GM21619 (cell line): ENCODE measurements around the gene CBLB.
"Not testable (repeated sequence)": the region's sequence is repeated elsewhere in the genome, so short reads cannot be mapped to it uniquely, and the experiment has no call there.

Experiments
- ATAC-seq: cut with Tn5 transposase; IDR thresholded peaks from one replicate; pipeline ENCODE4 v1.9.1; 2021; ENCODE audit not compliant: unreplicated experiment

The CBLB gene

GRCh38 chr3:105823149-105823867 lies 45.5 kb downstream of the CBLB start:
- ATAC-seq: no peak

- no peak for ATAC-seq
Observed at GRCh38 chr3:105822171-105823123, 46.4 kb downstream of the CBLB start.

DNA sequence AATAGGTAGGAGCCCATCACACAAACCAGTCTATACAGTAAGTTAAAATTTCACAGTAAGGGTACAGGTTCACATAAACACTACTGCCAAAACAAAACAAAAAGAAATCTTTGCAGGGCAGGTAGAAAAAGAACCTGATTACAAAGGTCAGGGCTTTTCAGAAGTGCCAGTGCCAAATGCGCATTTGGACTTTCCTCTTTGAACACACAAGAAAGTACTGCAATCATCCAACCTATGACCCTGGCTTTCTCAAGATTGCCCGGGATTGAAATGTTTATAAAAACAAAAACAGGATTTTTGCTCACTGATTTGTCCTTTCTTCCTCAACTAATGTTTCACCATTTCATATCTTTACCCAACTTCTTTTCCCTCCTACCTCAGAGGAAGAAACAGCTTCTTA lies 47.4 kb downstream of the CBLB start:
- ATAC-seq: no peak

DNA sequence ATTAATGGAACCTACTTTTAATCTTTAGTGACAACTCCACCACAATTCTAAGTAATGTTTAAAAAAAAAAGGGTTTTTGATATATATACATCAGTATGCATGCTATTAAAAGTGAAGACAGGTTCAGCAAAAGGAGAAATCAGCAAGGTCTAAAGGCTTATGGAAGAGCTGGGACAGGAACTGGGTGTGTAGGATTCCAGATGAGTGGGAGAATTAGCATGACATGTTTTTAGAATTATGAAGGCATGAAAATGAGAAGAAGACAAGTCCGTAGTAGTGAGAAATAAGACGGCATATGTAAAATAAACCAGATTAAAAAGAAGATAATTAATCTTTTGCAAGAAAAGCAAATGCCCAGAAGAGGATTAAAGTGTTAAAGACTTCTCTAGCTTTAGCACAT lies 52.0 kb downstream of the CBLB start:
- no peak for ATAC-seq

DNA sequence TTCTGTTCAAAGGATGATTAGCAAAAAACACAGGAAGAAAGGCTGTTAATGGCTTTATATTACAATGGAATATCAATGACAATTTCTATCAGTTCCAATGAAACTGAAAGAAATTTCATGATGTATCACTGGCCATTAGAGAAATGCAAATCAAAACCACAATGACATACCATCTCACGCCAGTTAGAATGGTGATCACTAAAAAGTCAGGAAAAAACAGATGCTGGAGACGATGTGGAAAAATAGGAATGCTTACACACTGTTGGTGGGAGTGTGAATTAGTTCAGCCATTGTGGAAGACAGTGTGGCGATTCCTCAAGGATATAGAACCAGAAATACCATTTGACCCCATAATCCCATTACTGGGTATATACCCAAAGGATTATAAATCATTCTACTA lies 53.5 kb downstream of the CBLB start:
- ATAC-seq: not testable (repeated sequence)

GRCh38 chr3:105813710-105814109 lies 55.1 kb downstream of the CBLB start:
- no peak for ATAC-seq

DNA sequence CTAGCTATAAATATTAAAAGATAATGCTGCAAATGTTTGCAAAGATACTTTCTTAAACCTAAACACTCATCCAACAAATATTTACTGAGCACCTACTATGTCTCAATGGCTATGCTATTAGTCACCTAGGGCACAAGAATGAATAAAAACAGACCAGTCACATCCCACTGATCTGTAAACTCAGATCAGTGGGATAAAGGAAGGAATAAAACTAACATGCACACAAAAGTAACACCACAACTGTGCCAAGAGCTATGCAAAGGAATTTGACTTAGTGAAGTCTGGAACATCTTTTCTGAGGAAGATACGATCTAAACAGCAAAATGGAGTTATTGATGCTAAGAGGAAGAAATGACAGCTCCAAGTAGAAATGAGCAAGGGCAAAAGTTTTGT lies 56.6 kb downstream of the CBLB start:
- ATAC-seq: no peak

DNA sequence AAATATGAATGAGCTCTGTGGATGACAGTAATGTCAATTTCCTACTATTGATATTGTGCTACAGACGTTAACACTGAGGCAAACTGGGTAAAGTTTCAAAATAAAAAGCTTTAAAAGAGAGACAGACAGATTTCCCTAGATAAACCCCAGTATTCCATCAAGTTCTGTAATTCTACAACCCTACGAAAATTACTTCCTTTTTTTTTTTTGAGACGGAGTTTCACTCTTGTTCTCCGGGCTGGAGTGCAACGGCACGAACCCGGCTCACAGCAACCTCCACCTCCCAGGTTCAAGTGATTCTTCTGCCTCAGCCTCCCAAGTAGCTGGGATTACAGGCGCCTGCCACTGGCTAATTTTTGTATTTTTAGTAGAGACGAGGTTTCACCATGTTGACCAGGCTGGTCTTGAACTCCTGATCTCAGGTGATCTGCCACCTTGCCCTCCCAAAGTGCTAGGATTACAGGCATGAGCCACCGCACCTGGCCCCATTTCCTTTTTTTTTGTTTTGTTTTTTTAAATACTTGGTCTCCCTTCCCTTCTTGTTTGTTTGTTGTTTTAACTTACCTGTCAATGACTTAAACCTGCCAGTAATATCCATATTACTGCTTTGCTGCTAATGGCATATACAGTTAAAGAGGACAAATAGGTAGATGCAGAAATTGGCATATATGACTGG lies 57.2 kb downstream of the CBLB start:
- ATAC-seq: no peak

GRCh38 chr3:105809208-105809888 lies 59.5 kb downstream of the CBLB start:
- ATAC-seq: no peak

- ATAC-seq: no peak
Observed at GRCh38 chr3:105807701-105808100, 61.1 kb downstream of the CBLB start.

- ATAC-seq: no peak
Observed at GRCh38 chr3:105807146-105807545, 61.7 kb downstream of the CBLB start.

DNA sequence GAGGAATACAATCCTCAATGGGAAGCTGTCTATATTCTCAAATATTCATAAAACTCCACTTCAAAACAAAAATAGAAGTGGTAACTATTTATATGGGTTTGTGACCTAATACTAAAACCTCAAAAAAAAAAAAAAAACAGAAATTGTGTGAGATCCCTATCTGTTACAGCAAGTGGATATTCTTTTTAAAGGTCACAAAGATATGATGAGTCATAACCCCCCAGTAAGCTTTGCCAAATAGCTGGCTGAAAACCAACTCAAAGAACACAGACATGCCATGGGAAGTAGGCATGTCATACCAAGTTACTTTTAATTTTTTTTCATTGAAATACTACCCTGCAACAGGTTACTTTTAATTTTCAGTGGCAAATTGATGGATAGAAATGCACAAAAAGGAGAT lies 62.5 kb downstream of the CBLB start:
- ATAC-seq: no peak

DNA sequence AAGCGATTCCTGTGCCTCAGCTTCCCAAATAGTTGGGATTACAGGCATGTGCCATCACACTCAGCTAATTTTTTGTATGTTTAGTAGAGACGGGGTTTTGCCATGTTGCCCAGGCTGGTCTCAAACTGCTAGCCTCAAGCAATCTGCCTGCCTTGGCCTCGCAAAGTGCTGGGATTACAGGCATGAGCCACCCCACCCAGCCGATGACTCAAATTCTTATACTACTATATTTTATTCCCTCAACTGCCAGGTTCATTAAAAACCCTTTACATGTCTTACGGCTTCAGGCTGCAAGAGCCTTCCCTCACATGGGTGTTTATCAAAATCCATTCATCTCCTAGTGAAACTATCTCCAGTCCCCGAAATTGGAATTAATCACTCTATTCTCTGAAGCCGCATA lies 63.4 kb downstream of the CBLB start:
- ATAC-seq: no peak

DNA sequence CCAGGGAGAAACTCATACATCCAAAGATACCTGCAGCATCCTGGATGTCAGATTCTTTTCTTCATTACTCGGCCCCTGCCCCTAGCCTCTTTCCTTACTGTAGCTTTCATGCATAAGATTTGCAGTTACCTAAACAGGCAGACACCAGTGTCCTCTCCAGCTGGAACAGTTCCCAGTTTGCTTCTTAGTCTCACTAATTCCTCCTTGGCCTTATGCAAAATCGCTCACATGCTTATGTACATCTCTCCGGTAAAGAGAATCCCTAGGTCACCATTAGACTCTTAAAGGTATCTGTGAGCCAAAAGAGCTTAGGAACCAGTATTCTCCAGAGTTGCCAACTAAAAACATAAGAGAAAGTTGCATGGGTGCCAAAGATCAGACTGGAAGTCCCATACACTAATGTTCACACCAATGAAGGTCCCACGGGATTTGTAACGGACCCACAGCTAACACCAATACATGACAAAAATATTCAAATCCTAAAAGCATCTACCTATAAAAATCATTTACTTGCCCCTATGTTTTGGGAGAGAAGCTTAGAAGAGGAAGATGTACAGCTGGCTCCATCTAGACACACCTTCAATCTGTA lies 66.6 kb downstream of the CBLB start:
- ATAC-seq: no peak

DNA sequence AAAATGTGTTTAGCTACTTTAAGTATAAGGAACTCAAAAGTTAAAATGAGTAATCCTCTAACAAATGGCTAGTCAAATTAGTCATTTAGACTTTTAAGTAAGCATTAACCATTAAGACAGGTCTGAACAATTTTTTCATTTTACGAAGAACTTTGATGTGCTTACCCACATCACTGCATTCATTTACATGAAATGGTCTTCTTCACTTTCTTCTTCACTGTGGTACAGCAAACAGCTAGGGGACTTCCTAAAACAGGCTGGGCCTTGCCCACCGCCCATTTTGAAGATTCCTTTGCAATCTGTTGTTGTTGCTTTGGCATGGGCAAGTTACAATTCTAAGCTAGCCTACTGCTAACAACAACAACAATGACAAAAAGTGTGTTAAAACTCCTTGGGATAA lies 67.4 kb downstream of the CBLB start:
- no peak for ATAC-seq

- ATAC-seq: no peak
Observed at GRCh38 chr3:105800320-105800719, 68.5 kb downstream of the CBLB start.

- ATAC-seq: no peak
Observed at GRCh38 chr3:105799286-105799685, 69.5 kb downstream of the CBLB start.

DNA sequence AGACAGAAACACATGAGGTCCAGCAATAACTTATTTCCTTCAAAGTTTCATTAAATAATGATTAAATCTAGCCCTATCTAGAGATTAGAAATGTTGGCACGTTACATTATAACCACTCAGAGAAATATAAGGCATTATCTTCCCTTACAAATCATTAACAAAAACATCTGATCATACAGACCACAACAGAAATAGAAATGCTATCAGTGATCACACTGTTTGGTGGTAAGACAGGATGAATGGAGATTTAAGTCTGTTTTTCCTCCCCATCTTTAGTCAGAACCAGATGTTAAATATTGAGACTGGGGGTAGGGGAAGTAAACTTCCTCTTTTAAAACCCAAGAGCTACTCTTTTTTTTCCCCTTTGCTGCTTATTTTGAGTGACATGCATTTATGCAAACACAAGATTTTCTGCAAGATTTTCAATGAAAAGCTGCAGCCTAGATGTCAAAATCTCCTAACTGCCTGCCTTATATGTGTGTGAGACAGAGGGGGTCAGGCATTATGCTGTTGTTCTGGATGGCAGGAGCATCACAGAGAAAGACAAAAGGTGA lies 70.4 kb downstream of the CBLB start:
- peak; percentile 79 for ATAC-seq

DNA sequence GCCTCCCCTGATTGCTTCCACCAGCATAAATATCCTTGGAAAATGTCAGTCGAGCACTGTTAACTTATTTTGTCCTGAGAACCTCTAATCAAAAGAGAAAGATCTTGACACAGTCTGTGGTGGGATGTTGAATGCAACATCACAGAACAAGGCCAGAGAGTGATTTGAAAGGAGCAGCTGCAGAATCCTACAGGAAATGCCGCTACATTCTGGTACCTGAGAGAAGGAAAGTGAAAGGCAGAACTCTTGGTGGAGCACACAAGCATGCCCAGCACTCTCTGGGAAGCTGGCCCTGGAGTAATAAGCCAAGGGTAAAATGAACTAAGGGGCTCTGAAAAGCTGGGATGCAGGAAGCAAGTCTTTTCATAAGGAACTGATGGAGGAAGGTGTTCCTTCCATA lies 75.8 kb downstream of the CBLB start:
- ATAC-seq: no peak
